DMS79 (cell line): Measurements from ENCODE around the gene RAB29.
"Not testable (repeated sequence)": the region's sequence is repeated elsewhere in the genome, so short reads cannot be mapped to it uniquely, and the experiment has no call there.

Experiments used
- DNase-seq: peaks from one replicate; lab custom pipeline; 2025; lab: John Stamatoyannopoulos, UW

Gene RAB29

DNA sequence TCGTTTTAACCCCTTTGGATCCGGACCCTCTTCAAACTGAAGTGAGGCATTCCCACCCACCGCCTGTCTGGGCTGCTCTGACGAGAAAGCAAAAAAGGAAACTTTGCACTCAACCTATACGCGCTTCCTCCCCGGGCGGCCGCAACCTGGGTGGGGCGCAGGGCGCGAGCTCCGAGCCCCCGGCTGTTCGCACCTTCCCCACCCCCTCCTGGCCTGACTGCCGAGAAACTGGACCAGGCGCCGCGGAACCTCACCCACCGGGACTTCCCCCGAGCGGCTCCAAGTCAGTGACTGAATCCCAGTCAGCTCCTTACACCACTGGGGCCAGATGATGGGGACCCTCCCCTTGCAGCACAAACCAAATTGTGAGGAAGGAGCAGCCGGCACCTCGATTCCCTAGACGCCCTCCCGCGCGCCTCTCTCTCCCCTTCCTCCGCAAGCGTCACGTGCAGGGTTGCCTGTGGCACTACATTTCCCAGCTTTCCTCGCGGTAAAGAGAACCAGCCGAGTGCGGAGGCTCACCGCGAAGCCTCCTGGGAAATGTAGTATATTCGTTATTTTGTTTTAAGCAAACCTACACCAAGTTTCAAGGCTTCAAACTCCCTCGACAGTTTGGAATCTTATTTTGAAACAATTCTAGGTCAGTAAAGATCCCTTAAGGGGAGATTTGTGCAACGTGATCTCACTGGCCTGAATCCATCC is at the start of gene RAB29:
Gene RAB29, minus strand, starts transcription at position 468 of the 702 bp plus-strand sequence. CDS start 526 bp downstream, outside the sequence.
- DNase-seq, result peak; percentile 51

- DNase-seq, result no peak
Observed at GRCh38 chr1:205824180-205824579, 48.9 kb upstream of the RAB29 start.

DNA sequence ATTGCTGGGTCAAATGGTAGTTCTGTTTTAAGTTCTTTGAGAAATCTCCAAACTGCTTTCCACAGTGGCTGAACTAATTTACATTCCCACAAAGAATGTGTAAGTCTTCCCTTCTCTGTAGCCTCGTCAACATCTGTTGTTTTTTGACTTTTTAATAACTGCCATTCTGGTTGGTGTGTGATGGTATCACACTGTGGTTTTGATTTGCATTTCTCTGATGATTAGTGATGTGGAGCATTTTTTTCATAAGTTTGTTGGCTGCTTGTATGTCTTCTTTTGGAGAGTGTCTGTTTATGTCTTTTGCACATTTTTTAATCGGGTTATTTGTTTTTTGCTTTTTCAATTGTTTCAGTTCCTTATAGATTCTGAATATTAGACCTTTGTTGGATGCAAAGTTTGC is 48.0 kb upstream of the RAB29 start:
- not testable (repeated sequence) for DNase-seq

DNA sequence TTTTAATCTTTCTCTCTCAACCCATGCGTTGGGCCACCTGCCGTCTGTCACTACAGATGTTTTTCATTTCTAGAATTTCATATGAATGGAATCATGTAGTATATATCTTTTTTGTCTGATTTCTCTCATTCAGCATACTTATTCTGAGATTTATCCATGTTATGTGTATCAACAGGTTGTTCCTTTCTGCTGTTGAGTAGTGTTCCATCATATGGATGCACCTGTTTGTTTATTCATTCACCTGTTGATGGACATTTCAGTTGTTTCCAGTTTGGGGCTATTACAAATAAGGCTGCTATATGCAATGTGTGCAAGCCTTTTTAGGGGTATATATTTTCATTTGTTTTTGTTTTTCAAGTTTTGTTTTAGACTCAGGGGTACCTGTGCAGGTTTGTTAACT is 47.1 kb upstream of the RAB29 start:
- DNase-seq, result no peak

DNA sequence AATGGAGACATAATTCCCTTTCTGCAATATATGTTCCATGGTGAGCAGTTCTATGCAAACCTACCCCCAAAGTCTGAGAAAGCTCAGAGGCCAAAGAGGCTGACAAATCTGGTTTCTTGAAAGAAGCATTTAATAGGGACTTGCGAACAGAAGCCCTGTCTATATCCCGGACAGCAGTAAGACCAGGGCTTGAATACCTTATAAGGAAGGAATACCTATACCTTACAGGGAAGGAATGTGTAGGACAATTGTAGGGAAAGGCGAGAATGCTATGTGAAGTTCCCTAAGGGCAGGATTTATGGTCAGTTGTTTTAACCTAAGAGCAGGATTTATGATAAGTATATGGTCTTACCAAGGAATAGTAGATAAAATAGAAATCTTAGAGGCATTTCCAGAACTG is 42.7 kb upstream of the RAB29 start:
- DNase-seq, result no peak

GRCh38 chr1:205817364-205817763 is 42.1 kb upstream of the RAB29 start:
- no peak for DNase-seq

GRCh38 chr1:205813755-205814058 is 38.4 kb upstream of the RAB29 start:
- DNase-seq, result no peak

DNA sequence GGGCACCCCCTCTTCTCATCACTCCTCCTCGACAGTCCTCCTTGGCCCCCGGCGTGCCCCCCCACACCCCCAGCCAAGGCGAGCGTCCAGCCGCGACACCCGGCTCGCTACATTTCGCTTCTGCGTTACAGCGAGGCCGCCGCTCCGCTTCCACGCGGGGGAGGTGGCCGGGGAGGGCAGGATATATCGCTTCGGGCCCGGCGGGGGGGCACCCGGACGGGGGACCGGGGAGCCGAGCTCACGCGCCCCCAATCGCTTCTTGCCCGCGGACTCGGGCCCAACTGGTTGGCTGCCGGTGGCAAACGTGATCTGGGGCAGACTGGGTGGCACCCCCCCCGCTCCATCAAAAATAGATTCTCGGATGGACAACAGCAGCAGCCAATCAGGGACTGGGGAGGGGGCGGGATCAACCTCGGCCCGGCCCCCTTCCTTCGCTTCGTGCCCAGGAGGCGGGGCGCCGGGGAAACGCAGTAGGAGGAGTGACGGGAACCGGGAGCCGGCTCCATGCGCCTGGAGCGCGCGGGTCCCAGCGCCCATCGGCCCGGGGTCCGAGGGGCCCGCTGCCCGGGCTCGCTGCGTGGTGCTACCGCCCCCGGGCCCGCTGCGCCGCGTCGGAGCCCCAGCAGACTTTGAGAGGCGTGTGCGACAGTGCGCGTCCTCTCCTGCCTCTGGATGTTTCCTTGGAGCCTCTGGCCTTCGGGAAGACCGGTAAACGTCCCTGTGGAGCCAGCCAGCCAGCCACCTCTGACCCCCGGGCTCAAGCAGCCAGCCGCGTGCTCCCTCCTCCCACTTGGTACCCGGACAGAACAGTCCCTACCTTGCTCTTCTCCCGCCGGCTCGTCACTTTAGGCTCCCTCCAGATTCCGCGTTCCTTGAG is 37.8 kb upstream of the RAB29 start, which contains the start of gene SLC41A1:
Gene SLC41A1, minus strand, starts transcription at position 321 of the 877 bp plus-strand sequence. CDS start 2,757 bp downstream, outside the sequence.
- peak; percentile 79 for DNase-seq

DNA sequence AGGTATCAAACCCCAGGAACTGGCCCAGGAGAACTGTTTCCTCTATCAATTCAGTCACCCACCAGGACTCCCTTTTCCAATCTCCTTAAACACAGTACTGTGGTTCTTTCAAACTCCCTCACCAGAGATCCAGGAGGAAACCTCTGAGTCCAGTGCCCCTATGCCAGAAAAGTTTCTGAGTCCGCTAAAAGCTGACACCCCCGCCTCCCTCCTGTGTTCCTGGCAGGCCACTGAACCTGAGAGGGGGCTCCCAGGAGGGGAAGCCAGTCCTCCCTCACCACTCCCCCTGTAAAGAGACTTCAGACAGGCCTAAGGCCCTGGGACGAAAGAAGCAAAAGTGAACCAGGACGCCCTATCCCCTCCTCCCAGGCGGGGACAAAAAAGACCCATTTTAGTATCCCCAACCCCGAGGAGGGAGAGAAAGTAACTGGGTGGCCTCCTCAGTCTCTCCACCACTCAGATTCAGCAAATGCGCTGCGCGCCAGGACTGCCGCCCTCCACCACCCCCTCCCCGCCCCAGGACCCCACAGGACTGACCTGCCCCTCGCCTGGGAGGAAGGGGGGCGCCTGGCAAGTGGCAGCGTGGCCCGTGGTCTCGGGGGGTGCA is 37.1 kb upstream of the RAB29 start:
- no peak for DNase-seq

GRCh38 chr1:205811660-205812059 is 36.4 kb upstream of the RAB29 start:
- no peak for DNase-seq

- no peak for DNase-seq
Observed at GRCh38 chr1:205810448-205811157, 35.3 kb upstream of the RAB29 start.

- no peak for DNase-seq
Observed at GRCh38 chr1:205809942-205810345, 34.7 kb upstream of the RAB29 start.

DNA sequence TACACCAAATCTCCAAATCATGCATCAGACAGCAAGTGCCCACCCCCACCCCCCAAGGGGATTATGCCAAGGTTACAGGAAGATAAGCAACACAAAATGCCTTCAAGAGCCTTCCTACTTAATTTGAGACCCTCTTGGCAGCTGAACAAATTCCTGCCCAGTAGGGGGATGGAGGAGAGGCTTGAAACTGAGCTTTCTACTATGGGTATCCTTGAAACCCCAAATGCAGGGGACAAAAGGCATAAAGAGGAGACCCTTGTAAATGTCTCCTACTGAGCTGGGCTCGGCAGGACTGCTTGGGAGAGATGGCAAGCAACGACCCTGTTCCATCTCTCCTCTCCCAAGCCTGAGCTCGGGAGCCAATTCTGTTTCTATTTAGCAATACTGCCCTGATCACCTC is 34.2 kb upstream of the RAB29 start:
- no peak for DNase-seq

GRCh38 chr1:205805082-205805711 is 29.9 kb upstream of the RAB29 start:
- no peak for DNase-seq

DNA sequence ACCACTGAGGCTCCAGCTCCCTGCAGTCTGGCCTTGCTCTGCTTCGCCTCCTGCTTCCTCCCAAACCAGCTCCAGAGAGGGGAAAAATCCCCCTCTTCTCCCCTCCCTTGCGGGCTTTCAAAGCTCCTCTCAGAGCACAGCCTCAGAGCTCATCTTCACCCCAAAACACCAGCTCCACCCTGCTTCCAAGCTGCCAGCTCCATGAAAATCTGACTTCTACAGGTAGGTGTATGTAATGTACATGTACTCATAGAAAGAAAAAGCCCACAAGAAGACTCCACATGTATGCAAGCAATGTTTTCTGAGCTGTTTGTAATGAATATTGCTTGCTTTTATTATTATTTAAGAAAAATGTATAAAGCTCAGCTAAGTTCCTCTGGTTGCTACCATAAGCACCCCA is 29.3 kb upstream of the RAB29 start:
- DNase-seq, result no peak

GRCh38 chr1:205803986-205804385 is 28.7 kb upstream of the RAB29 start:
- DNase-seq, result no peak

GRCh38 chr1:205802060-205802459 is 26.8 kb upstream of the RAB29 start:
- DNase-seq, result no peak

DNA sequence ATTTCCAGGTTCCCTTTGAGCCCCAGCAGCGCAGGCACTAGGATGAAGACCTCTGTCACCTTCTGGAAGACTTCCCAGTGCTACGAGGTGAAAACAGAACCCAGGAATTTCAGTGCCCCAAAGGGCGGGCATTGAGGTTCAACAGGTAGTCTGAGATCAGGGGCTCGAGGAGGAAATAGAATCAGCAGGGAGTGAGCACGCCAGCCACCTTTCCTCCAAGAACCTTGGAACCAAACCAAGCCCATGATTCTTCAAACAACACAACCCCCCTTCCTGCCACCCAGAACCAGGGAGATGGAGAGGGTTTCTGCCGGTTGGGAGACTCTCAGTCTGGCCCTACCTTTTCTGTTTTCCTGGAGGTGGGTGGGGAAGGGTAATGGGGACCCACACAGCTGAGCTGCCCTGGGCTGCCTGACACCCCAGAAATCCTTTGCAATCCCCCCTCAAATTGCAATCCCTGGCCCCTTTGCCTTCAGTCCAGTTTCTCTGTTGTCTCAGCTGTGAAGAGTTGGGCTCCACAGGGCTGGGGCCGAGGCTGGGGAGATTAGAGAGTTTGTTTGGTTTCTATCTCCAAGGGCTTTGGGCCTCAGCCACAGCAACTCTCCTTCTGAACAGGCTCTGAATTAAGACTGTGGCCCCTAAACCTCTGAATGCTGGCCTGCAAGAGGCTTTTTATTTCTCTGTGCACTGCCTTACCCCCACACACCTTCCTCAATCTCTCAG is 25.9 kb upstream of the RAB29 start:
- DNase-seq, result no peak

DNA sequence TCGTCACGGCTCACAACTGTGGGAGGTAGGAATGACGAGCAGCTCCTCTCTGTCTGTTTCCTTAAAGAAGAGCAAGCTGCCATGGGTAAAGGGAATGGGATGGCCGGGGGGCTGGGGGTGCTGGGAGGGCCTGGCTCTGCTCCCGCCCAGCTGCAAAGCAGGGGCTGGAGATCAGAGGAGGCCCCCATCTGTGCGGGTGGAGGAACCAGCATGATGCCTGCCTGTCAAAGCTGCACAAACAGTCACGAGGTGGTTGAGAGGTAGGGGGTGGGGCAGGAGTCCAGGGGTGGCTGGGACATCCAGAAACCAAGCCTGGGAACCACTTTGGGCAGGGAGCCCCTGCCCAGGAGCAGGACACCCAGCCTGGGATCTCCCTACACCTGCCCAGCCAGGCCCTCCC is 25.1 kb upstream of the RAB29 start:
- DNase-seq, result no peak

- DNase-seq, result no peak
Observed at GRCh38 chr1:205798577-205798976, 23.3 kb upstream of the RAB29 start.

- DNase-seq, result no peak
Observed at GRCh38 chr1:205797168-205797567, 21.9 kb upstream of the RAB29 start.
